Activated CD8-positive, alpha-beta memory T cell treated with anti-CD3 and anti-CD28 coated beads for 48 hours (primary cell): Measurements from ENCODE around the gene GNG8.
"Not testable (repeated sequence)": the region's sequence is repeated elsewhere in the genome, so short reads cannot be mapped to it uniquely, and the experiment has no call there.

ENCODE experiments used
- DNase-seq, 3 experiments: peaks; one replicate each; pipeline ENCODE4 v3.0.0-alpha.2; 2020; ENCODE audit warnings: low read depth in 2 of 3, low spot score in 2 of 3

Gene GNG8

DNA sequence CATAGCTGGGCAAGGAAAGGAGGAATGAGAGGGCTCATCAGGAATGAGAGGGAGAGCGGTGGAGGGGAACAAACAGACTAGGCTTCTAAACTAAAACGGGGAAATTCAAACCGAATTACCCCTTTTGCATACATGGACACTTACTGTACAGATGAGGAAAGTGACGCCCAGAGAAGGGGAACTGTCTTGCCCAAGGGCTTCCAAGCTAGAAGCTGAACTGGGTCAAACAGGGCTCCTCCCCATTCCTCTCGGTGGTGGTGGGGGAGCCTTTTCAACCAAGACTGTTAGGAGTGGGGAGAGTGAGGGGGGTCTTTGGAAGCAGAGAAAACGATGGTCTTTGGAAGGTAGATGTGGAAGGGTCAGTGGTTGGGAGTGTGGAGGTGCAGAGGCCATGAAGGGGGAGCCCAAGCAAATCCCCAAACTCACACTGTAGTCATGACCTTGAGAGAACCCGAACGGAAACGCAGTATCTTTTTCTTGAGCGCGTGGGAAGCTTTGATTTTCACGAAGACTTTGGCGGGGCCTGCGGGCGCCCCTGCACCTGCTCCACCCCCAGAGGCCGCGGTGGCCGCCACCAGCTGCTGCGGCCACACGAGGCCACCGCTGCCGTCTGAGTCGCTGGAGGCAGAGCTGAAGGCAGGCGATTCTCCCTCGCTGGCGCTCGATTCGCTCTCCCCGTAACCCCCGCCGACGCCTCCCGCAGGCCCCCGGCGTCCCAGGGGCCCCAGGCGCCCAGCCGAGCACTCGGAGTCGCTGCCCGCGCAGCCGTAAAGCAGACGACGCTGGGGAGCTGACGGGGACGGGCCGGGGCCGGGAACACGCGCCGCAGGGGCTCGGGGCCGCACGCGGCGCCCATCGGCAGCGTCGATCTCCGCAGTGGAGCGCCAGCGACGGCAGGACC lies 12.3 kb upstream of the GNG8 start:
- no peak for DNase-seq

DNA sequence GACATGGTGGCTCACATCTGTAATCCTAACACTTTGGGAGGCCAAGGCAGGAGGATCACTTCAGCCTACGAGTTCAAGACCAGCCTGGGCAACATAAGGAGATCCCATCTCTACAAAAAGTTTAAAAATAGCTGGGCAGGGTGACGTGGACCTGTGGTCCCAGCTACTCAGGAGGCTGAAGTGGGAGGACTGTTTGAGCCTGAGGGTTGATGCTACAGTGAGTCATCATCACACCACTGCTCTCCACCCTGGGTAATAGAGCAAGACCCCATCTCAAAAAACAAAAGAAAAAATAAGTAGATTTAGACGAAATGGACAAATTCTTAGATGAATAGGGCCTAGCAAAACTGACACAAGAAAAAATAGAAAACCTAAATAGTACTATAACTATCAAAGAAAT lies 10.4 kb upstream of the GNG8 start:
- DNase-seq: no peak

DNA sequence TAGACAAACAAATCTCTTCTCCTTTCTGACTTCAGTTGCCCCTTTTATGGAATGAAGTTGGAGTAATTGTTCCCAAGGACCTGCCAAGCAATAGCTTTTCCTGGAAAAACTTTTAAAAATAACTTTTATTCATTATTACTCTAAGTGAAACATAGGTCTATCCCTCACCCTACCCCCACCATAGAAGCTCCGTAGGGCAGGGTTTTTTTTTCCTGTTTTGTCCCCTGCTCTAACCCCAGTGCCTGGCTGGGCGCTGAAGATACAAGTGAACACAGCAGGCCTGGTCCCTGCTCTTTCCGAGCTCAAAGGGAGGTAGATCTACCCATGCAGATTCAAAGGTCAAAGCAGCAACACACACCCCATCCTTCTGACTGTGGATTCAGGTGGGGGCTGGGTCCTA lies 8.7 kb upstream of the GNG8 start:
- no peak for DNase-seq

DNA sequence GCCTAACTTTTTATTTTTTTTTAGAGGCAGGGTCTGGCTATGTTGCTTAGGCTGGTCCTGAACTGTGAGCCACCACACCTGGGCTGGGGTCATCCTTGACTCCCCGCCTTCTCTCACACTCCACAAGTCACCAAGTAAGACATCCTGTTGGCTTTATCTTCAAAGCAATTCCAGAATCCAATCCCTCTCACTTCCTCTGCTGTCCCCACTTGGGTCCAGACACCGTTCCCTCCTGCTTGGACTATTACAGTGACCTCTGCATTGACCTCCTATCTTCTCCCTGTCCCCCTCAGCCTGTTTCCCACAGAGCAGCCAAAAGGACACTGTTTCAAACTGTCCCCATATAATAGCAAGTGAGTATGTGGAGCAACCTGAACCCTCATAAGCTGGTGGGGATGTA lies 4.7 kb upstream of the GNG8 start:
- DNase-seq: no peak

DNA sequence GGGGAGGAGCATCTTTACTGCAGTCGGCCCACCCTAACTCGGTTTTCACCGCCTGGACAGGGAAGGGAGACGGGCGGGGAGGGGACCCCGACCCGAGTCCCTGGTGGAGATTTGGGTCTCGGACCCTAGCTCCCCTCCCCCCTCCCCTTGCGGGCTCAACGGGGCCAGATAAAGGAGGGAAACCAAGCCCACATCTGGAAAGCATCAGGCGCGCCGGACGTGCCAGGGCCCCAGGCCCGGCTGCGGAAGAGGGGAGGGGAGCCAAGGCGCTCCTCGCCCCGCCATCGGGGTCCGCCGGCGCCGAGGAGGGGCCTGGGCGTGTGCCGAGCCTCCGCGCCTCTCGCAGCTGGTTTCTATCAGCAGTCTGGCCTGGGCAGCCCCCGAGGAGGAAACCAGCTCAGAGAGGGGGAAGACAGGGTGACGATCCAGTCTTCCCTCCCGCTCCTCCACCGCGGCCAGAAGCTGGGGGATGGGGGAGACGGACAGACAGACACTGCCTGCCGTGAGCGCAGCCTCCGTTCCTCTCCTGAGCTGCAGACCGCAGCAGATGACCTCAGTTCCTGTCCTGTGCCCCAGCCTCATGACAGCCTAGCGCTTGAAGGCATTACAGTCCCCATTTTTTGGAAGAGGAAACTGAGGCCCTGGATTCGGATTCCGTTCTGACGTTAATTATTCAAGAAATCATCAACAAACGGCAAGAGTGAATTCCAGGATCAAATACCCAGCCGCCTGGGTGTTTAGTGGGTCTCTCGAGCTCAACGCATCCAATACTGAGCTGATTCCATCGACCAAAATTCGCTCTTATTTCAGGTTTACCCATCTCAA lies 3.6 kb upstream of the GNG8 start:
- no peak for DNase-seq

DNA sequence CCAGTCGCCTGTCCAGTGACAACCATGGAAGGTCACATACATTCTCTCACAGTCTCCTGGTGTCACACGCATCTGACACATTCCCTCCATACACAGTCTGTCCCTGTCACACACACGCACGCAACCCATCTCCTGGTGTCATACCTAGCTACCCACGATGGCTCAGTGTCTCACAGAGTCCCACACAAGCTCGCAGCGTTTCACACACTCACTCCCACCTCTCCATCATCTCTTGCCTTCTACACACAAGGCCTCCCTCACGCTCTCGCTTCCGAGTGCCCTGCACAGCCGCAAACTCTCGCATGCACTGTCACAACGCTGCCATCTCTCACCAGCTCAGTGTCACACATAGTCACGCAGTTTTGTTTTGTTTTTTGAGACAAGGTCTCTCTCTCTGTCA lies 1.2 kb upstream of the GNG8 start:
- DNase-seq: no peak

DNA sequence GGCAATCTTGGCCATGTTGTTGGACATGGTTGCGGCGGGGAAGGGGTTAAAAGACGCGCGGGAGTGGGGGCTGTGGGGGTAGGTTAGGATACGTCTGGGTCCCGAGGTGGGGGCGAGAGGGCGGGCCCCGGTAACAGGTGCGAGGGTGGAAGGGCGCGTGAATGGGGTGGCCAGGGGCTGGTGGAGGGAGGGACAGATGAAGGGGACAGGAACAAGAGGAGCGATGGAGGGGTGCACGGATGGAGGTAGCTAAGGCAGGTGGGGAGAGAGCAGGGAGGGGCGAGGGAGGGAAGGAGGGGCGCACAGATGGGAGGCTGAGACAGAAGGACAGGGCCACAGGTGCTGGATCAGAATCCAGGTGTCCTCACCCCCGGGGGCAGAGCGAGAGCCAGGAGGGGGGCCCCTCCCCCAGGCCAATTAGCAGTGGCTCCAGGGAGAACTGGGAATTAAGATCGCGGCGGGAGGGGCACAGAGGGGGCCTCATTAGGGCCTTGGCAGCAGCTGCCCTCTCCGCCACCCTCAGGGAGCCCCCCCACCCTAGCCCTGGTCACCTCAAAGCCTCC lies 1.3 kb downstream of the GNG8 start:
- DNase-seq: no peak

DNA sequence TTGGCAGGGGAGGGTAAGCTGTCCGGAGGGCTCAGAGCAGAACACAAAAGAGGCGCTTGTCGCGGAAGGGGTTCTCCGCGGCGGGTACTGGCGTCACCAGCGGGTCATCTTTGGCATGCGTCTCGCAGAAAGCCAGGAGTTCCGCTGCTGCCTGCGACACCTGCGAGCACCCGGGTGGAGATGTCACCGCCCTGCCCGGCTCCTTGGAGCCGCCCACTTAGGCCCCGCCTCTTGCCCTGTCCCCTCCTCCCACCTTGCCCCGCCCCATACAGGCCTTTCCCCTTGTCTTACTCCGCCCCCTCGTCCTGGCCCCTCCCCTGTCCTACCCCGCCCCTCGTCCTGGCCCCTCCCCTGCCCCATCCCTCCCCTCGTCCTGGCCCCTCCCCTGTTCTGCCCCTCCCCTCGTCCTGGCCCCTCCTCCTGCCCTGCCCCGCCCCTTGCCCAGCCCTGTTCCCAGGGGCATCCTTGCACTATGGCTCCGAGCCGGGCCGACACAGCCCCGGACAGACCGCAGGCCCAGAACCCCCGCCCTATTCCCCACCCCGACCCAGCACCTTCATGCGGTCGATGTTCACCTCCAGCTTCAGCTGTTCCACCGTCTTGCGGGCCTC lies 1.9 kb downstream of the GNG8 start:
- DNase-seq: peak; percentile 88 to 95 (median 89)

DNA sequence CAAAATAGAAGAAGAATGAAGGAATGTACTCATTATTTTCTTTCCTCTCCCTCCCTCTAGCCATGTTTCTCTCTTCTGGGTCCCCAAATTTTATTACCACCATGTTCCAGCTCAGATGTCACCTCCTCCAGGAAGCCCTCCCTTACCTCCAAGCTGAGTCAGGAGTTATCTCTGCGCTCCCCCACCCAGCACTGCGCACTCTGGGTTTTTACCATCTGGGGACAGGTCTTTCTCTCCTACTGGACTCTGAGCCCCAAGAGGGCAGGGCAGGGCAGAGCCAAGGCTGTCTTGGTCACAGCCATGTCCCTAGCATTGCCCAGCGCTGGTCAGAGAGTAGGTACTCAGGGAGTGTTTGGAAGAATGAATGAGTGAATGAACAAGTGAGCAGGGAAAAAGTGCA lies 2.9 kb downstream of the GNG8 start:
- DNase-seq: no peak

DNA sequence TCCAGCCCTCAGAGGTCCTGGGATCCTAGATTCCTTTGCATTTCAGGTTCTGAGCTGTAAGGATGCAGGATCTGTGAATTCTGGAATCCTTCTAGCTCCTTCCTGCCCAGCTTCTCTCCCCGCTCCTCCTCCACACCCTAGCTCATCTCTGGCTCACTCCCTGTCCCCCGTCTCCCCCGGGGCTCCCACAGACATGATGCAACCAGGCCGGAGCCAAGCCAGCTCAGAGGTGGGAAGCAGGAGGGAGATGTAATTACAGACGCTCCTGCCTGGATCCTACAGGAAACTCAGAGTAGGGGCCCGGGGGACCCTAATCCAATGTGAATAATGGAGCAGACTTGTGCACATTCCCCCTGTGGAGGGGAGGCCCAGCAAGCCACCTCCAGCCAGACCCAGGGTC lies 4.5 kb downstream of the GNG8 start:
- no peak for DNase-seq

DNA sequence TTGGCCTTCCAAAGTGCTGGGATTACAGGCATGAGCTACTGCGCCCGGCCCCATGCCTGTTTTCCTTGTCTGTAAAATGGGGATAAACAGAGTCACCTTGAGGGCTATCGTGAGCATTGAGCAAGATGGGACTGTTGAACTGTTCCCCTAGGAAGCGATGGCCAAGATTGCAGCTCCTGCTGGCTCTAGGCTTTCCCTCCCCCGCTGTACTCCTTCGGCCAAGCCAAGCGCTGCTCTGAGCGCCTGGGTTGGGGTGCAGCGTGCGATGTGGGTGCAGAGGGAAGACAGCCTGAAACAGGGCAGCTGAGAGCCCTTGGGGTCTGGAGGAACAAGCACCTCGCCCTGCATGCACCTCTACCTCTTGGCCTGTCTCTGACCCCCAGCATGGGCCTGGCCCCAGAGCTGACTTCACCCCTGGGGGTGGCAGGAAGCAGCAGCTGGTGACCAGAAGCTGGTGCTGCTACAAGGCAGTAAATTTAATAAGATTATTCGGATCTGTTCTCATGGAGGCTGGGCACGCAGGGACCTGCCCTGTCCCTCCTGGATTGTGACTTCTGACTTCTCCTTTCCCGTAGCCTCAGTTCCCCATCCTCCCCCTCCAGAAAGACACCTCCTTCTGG lies 5.3 kb downstream of the GNG8 start:
- no peak for DNase-seq

DNA sequence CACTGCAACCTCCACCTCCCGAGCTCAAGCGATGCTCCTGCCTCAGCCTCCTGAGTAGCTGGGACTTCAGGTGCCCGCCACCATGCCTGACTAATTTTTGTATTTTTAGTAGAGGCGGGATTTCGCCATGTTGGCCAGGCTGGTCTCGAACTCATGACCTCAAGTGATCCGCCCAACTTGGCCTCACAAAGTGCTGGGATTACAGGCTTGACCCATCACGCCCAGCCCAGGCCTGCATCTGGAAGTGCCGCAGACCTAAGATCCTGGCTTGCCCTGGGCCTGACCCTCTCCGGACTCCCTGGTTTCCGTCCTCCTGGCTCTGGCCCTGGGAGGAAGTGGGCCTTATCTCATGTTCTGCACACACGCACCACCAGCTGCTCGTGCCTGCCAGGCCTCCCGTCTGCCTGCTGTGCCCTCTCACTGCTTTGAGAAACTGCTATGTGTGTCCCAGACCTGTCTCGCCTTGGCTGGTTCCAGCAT lies 6.4 kb downstream of the GNG8 start:
- no peak for DNase-seq

DNA sequence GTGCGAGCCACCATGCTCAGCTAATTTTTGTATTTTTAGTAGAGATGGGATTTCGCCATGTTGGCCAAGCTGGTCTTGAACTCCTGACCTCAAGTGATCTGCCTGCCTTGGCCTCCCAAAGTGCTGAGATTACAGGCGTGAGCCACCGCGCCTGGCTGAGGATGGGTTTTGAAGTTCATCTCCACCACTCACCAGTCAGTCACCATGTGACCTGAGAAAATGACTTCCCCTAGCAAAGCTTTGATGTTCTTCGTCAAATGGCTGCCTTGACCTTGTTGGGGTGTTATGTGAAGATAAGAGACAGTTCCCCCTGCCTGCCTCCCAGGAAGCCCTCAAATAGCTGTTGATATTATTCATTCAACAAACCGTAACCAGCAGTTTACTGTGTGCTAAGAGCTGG lies 7.0 kb downstream of the GNG8 start:
- not testable (repeated sequence) for DNase-seq

DNA sequence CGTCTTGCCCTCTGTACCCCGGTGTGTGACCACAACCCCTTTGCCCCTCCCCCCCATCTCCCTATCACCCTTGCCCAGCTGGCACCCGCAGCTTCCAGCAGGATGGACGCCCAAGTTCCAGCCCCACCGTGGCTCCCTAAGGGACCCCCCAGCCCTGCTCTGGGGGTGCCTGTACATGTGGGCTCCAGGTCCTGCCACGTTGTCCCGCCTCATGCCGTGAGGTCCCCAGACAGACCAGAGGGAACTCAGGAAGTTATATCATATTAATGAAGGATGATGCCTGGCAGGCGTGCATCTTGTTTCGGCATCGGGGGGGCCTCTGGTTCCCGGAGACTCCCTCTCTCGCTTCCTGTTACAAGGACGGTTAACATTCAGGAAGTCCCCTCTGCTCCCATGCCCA lies 9.6 kb downstream of the GNG8 start:
- DNase-seq: no peak

DNA sequence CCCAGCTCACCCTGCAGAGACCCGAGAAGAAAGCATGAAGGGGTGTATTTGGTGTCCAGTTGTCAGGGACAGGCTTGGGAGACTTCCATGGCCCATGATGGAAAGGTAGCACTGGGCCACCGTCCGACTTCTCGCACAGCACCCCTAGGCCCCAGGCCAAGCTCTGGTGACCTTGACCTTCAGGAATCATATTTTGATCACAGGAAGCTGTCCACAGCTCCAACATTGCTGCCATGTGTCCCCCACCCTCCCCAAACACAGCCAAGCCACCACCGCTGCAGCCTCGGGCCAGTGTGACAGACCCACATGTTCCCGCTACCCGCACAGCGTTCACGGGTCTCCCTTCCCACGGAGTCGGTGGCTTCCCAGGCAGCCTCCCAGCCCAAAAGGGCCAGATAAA lies 10.3 kb downstream of the GNG8 start:
- no peak for DNase-seq

DNA sequence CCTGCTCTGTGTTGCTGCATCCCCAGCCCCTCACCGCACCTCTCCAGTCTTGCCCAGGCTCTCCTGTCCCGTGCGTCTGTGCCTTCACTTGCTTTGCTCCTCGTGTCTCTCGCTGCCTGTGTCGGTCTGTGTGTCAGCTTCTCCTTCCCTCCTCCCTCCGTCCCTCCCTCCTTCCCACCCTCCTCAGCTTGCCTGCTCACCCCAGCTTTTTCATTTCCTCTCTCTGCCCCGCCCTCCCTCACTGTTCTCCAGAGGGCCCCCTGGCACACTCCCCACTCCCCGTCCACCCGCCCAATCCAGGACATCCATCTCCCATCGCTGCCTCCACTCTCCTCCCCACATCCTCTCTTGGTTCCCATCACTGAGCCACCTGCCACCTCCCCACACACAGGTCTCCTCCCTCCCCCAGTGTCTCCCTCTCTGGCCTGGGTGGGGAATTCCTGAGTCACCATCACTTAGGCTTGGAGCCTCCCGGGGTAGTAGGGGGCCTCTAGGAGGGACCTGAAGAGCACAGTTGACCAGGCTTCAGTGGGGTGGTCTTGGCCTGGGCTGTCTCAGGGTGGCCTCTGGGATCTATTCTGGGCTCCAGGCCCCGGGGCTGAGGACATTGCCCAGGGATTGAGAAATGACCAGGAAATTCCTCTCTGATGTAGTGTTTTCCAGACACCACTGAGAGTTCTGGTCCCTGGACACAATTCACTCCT lies 10.9 kb downstream of the GNG8 start, which contains the start of gene PTGIR:
Gene PTGIR, minus strand, starts transcription at position 132 of the 704 bp plus-strand sequence. CDS start 864 bp downstream, outside the sequence.
- no peak for DNase-seq

DNA sequence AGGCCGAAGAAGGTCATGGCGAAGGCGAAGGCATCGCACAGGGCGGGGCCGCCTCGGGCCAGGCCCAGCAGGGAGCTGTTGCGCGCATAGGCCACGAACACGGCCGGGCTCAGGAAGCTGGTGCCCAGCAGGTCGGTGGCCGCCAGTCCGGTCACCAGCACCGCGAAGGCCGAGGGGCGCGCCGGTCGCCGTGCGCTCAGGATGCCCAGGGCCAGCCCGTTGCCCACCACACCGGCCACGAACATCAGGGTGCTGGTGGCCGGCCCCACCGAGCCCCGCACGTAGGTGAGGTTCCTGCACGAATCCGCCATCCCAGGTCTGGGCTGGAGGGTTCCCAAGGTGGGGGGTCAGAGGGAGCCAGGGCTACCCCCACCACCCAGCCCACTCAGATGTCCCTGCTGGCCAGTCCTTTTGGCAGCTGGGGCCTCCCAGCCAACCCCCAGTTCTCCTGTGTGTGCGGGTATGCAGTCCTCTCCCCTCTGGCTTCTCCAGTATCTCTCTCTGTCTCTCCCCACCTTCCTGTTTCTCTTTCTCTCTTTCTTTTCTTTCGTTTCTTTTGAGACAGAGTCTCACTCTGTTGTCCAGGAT lies 12.0 kb downstream of the GNG8 start:
- DNase-seq: no peak

DNA sequence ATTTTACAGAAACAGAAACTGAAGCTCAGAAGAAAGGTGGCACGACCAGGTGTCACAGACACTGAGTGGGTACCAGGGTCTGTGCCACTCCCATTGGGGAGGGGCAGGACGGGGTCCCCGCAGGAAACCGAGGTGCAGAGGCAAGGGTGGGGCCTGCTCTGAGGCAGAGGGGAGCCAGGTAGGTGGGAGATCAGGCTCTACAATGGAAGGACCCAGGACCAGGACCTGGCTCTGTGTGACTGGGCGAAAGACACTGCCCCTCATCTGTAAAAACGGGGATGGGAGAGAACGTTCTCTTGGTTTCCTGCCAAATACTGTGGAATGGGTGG lies 13.9 kb downstream of the GNG8 start:
- no peak for DNase-seq

DNA sequence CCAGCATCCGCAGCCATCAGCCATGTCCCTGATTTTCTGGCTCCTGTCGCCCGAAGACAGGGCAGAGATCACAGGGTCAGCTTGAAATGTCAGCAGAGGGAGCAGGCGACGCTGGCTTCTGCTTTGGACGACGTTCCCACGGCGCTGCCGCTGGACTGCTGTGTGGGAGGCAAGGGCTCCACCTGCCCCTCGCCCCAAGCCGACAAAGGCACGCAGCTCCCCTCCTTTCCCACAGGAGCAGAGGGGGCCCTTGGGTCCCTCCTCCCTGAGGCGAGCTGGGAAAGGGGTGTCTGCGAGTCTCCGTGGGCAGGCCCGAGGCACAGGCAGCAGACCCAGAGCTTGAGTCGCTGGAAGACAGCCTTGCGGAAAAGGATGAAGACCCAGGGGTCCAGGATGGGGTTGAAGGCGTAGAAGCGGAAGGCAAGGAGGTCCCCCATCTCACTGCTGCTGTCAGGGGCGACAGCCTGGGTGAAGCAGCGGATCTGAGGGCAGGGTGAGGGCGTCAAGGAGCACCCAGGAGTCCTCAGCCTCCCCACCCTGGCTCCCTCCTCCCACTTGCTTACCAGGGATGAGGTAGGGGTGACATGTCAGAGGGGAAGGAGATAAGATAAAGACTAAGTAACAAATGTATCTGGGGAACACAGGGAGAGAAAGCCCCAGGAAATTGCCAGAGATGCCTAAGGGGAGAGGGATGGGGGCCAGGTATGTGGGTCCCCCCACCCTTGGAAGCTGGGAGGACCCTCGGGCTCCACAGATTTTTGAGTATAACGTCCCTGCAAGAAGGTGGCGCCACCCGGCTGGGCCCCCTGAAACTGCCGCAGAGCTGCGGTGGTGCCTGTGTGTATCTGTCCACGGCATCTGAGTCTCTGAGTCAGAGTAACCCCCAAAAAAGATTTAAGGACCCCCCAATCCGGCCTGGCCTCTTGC lies 14.5 kb downstream of the GNG8 start:
- no peak for DNase-seq
